Measurements from ENCODE around the gene ARRDC2. TPM values are rescaled to one million over a fixed set of nuclear protein-coding genes. Genes with fewer than 3 reads are reported as not detected.
"Not testable (repeated sequence)": the region's sequence is repeated elsewhere in the genome, so short reads cannot be mapped to it uniquely, and the experiment has no call there.

Gene ARRDC2
- total RNA-seq, 1 experiment from 2014 or later = 21.4 TPM

GRCh38 chr19:17977021-17977420 is 30.9 kb upstream of the ARRDC2 start:
- H3K4me3 ChIP-seq = no peak overlapping the region
- H3K4me1 ChIP-seq (replicated peaks) = no peaks in the 10 kb centered on the region
- DNase-seq (ENCODE audit: low read depth in 1 of 2, low spot score in 2 of 2) = no peak
- H3K9me3 ChIP-seq (replicated peaks) = no peaks in the 10 kb centered on the region
- no peaks in the 10 kb centered on the region for H3K36me3 ChIP-seq
- H3K27ac ChIP-seq = no peak overlapping the region
- peaks cover 31% of the 10 kb centered on the region for H3K27me3 ChIP-seq (replicated peaks)

GRCh38 chr19:17977488-17977887 is 30.5 kb upstream of the ARRDC2 start:
- Histone ChIP-seq H3K9me3 (replicated peaks) (no peaks in the 10 kb centered on the region), H3K4me1 (replicated peaks) (no peaks in the 10 kb centered on the region), H3K36me3 (no peaks in the 10 kb centered on the region), H3K4me3 (no peak overlapping the region), H3K27ac (no peak overlapping the region), H3K27me3 (replicated peaks) (peaks cover 30% of the 10 kb centered on the region)
- no peak for DNase-seq (ENCODE audit: low read depth in 1 of 2, low spot score in 2 of 2)

DNA sequence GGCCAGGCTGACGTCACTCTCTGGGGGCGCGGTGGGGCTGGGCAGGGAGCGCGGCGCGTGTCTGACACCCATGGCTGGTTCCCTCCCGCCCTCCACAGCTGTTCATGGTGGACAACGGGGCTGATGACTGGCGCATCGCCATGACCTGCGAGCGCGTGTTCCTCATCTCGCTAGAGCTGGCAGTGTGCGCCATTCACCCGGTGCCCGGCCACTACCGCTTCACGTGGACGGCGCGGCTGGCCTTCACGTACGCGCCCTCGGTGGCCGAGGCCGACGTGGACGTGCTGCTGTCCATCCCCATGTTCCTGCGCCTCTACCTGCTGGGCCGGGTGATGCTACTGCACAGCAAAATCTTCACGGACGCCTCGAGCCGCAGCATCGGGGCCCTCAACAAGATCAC is 26.4 kb upstream of the ARRDC2 start:
- Histone ChIP-seq H3K27me3 (replicated peaks) (peaks cover 18% of the 10 kb centered on the region), H3K4me1 (replicated peaks) (no peaks in the 10 kb centered on the region), H3K27ac (no peak overlapping the region), H3K9me3 (replicated peaks) (no peaks in the 10 kb centered on the region), H3K36me3 (no peaks in the 10 kb centered on the region), H3K4me3 (no peak overlapping the region)
- DNase-seq (ENCODE audit: low read depth in 1 of 2, low spot score in 2 of 2) = no peak

DNA sequence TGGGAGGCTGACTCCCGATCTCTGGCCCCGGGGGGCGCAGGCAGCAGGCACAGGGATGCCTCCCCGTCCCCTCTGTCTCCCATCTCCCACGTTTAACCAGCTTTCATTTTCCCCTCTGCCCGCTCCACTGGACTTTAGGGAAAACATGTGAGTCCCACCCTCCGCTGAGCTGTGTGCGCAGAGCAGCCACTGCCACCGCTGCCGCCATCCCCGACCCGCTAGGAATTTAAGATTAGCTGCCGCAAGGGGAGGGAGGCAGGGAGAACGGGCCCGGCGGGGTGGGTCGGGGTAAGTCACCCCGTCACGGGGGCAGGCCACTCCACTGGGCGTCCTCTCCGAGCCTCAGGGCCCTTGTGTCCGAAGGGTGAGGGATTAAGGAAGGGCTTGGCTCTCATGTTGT is 25.5 kb upstream of the ARRDC2 start:
- H3K36me3 ChIP-seq = no peaks in the 10 kb centered on the region
- no peaks in the 10 kb centered on the region for H3K9me3 ChIP-seq (replicated peaks)
- peaks cover 16% of the 10 kb centered on the region for H3K27me3 ChIP-seq (replicated peaks)
- DNase-seq (ENCODE audit: low read depth in 1 of 2, low spot score in 2 of 2) = no peak
- no peaks in the 10 kb centered on the region for H3K4me1 ChIP-seq (replicated peaks)
- no peak overlapping the region for H3K4me3 ChIP-seq
- no peak overlapping the region for H3K27ac ChIP-seq

DNA sequence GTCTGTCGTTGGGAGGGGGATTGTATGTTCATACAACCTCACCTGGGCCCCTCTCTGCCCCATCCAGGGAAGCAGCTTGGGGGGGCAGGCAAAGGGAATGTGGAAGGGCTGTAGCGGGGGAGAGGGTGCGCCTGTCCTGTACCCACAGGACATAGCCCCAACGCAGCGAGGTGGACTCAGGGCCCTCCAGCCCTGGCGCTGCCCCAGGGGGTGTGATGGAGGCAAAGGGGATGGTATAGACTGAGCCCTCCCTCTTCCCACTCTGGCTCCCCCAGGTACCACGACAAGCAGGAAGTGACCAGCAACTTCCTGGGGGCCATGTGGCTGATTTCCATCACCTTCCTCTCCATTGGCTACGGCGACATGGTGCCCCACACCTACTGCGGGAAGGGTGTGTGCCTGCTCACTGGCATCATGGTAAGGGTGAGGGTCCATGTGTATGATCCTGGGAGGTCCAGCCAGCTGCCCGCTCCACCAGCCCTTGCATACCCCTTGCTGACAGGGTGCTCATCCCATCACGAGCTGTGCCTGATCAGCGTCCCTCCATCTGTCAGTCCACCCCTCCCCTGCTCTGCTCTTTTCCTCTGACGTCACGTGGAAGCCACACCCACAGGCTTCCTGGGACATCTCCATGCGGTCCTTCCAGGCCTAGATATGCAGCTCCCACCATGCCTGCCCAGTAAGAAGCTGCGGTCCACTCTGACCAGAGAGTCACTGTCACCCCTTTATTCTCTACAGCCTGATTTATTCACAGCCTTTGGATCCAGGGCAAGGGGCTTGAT is 22.7 kb upstream of the ARRDC2 start:
- Histone ChIP-seq H3K4me1 (replicated peaks) (no peaks in the 10 kb centered on the region), H3K27ac (no peak overlapping the region), H3K9me3 (replicated peaks) (no peaks in the 10 kb centered on the region), H3K36me3 (no peaks in the 10 kb centered on the region), H3K4me3 (no peak overlapping the region), H3K27me3 (replicated peaks) (peaks cover 12% of the 10 kb centered on the region)
- no peak for DNase-seq (ENCODE audit: low read depth in 1 of 2, low spot score in 2 of 2)

GRCh38 chr19:17986569-17986968 is 21.4 kb upstream of the ARRDC2 start:
- H3K27me3 ChIP-seq (replicated peaks); H3K27ac ChIP-seq; H3K36me3 ChIP-seq; H3K9me3 ChIP-seq (replicated peaks); H3K4me1 ChIP-seq (replicated peaks); DNase-seq (ENCODE audit: low read depth in 1 of 2, low spot score in 2 of 2); H3K4me3 ChIP-seq: not testable (repeated sequence)

- DNase-seq (ENCODE audit: low read depth in 1 of 2, low spot score in 2 of 2) = no peak
- no peak overlapping the region for H3K27ac ChIP-seq
- H3K36me3 ChIP-seq = no peaks in the 10 kb centered on the region
- H3K4me3 ChIP-seq = no peak overlapping the region
- H3K27me3 ChIP-seq (replicated peaks) = no peaks in the 10 kb centered on the region
- no peaks in the 10 kb centered on the region for H3K4me1 ChIP-seq (replicated peaks)
- no peaks in the 10 kb centered on the region for H3K9me3 ChIP-seq (replicated peaks)
Observed at GRCh38 chr19:17988161-17988560, 19.8 kb upstream of the ARRDC2 start.

DNA sequence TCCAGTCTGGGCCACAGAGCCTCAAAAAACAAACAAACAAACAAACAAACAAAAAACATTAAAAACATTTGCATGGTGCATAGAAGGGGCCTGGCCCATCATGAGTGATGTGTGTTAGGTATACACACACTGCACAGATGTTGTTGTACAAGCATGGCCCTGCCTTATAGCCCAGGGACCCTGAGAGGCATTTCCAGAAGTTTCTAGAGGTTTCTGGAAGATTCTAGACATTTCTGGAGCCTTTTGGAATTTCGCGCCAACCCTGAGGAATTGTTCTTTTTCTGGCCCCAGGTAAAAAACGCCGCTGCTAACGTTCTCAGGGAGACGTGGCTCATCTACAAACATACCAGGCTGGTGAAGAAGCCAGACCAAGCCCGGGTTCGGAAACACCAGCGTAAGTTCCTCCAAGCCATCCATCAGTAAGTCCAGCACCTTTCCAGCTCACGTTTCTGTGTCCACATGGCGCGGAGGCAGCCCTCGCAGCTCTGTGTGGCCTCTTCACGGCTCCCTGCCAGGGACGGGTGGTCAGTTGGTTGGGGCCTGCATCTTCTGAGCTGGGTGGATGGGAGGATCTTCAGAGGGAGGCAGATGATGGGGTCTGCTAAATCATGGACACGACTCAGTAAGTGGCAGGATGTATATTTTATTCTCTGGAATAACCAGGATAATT is 18.4 kb upstream of the ARRDC2 start:
- H3K4me1 ChIP-seq (replicated peaks) = no peaks in the 10 kb centered on the region
- H3K27me3 ChIP-seq (replicated peaks) = peaks cover 3% of the 10 kb centered on the region
- H3K4me3 ChIP-seq = no peak overlapping the region

GRCh38 chr19:17993076-17993813 is 14.7 kb upstream of the ARRDC2 start:
- Histone ChIP-seq H3K4me1 (replicated peaks) (peaks cover 8% of the 10 kb centered on the region), H3K27ac (no peak overlapping the region), H3K27me3 (replicated peaks) (peaks cover 8% of the 10 kb centered on the region), H3K9me3 (replicated peaks) (no peaks in the 10 kb centered on the region), H3K4me3 (no peak overlapping the region), H3K36me3 (no peaks in the 10 kb centered on the region)
- no peak for DNase-seq (ENCODE audit: low read depth in 1 of 2, low spot score in 2 of 2)

More for the DNA sequence above, 18.4 kb upstream of the ARRDC2 start:
- no peaks in the 10 kb centered on the region for H3K36me3 ChIP-seq
- DNase-seq (ENCODE audit: low read depth in 1 of 2, low spot score in 2 of 2) = no peak
- H3K27ac ChIP-seq = no peak overlapping the region
- no peaks in the 10 kb centered on the region for H3K9me3 ChIP-seq (replicated peaks)

GRCh38 chr19:17996826-17997316 is 11.1 kb upstream of the ARRDC2 start:
- H3K9me3 ChIP-seq (replicated peaks) = no peaks in the 10 kb centered on the region
- no peak overlapping the region for H3K27ac ChIP-seq
- peaks cover 6% of the 10 kb centered on the region for H3K36me3 ChIP-seq
- peaks cover 27% of the 10 kb centered on the region for H3K4me1 ChIP-seq (replicated peaks)
- H3K27me3 ChIP-seq (replicated peaks) = peaks cover 8% of the 10 kb centered on the region
- DNase-seq (ENCODE audit: low read depth in 1 of 2, low spot score in 2 of 2) = peak; percentile 69 to 86
- H3K4me3 ChIP-seq = no peak overlapping the region

DNA sequence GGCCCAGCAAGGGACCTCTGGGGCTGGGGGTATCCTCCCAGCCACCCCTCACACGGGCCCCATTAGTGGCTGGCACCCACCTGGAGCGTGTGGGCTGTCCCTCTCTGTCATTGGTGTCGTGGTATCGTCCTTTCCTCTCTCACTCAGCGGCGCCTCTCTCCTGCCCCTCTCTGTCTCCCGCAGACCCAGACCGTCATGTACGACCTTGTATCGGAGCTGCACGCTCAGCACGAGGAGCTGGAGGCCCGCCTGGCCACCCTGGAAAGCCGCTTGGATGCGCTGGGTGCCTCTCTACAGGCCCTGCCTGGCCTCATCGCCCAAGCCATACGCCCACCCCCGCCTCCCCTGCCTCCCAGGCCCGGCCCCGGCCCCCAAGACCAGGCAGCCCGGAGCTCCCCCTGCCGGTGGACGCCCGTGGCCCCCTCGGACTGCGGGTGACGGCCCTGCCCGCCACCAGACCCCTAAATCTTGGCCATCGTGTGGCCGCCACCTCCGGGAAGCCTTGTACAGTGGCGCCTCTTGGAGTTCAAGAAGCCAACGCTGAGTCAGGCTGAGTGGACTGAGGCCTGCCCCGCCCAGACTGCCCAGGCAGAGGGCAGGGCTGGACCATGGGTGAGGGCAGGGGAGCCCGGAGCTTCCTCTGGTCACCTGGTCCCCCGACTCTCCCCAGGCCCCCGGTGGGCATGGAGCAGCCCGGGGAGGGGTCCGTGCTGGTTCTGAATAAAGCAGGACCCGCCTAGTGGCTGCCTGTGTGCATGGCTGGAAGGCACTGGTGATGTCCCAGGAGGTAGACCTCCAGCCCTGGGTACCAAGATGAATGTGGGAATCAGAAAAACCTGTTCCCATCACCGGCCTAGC is 9.8 kb upstream of the ARRDC2 start:
- Histone ChIP-seq H3K27me3 (replicated peaks) (peaks cover 8% of the 10 kb centered on the region), H3K36me3 (peaks cover 17% of the 10 kb centered on the region), H3K9me3 (replicated peaks) (no peaks in the 10 kb centered on the region), H3K27ac (no peak overlapping the region), H3K4me3 (no peak overlapping the region), H3K4me1 (replicated peaks) (peaks cover 35% of the 10 kb centered on the region)
- no peak for DNase-seq (ENCODE audit: low read depth in 1 of 2, low spot score in 2 of 2)

DNA sequence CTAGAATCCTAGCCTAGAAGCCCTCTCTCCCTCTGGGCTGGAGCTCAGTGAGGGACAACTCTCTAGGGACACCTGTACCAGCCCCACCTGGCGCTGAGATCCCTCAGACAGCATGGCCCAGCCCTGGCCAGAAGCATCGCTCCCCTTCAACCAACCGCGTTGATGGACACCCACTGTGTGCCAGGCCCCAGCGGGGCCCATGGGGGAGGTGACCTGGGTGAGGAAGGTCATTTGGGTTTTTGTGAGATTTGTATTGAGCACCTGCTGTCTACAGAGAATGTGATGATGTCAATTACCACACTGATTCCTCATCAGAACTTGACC is 9.2 kb upstream of the ARRDC2 start:
- no peak overlapping the region for H3K27ac ChIP-seq
- H3K27me3 ChIP-seq (replicated peaks) = peaks cover 5% of the 10 kb centered on the region
- peaks cover 35% of the 10 kb centered on the region for H3K4me1 ChIP-seq (replicated peaks)
- DNase-seq (ENCODE audit: low read depth in 1 of 2, low spot score in 2 of 2) = no peak
- H3K4me3 ChIP-seq = no peak overlapping the region
- H3K36me3 ChIP-seq = peaks cover 18% of the 10 kb centered on the region
- H3K9me3 ChIP-seq (replicated peaks) = no peaks in the 10 kb centered on the region

DNA sequence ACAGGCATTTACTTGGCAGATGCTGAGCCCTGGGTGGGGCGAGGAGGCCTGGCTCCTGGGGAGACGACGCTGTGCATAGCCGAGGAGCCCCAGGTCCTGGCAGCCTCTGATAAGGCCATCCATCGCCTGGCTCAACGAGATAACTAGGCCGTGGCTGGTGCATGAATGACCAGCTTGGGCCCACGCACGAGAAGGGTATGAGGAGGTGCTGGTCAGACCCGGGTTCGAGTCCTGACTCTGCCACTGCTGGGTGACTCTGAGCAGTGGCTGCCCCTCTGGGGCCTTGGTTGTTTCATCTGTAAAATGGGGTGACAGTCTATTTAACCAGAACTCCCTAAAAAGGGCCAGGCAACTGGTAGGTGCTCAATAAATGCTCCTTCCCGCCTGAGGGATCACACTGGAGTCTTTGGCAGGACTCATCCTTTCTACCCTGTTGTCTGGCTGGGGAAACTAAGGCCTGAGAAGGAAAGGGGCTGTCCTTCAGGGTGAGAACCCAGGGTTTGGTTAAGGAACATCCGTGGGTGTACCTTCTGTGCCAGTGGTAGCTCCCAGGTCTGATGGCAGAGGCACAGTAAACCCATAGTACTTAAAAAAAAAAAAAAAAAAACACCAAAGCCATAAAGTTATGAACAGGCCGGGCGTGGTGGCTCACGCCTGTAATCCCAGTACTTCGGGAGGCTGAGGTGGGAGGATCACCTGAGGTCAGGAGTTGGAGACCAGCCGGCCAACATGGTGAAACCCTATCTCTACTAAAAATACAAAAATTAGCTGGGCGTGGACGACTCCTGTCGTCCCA is 8.1 kb upstream of the ARRDC2 start:
- no peaks in the 10 kb centered on the region for H3K9me3 ChIP-seq (replicated peaks)
- H3K27me3 ChIP-seq (replicated peaks) = peaks cover 2% of the 10 kb centered on the region; the same call in 1 of the 2 replicates
- H3K4me1 ChIP-seq (replicated peaks) = peaks cover 35% of the 10 kb centered on the region
- peak overlapping the region; percentile 89 for H3K4me3 ChIP-seq
- peaks cover 18% of the 10 kb centered on the region for H3K36me3 ChIP-seq
- DNase-seq (ENCODE audit: low read depth in 1 of 2, low spot score in 2 of 2) = no peak
- peak overlapping the region; percentile 80; the same call in 1 of the 2 replicates for H3K27ac ChIP-seq

All from SJSA1 (cell line).